MCF 10A (cell line): Measurements from ENCODE around the gene PTPN2. TPM values are rescaled to one million over a fixed set of nuclear protein-coding genes. Genes with fewer than 3 reads are reported as not detected.

ENCODE experiments used
- BruUV-seq: library from RNA; stranded (reverse); fragments of 400-500 nt; replicated peaks from 2 replicates; lab custom pipeline; 2021; lab: Mats Ljungman, UMichigan
- CTCF ChIA-PET: fragments of 300-600 bp; sonication (Branson Sonifier 250); formaldehyde crosslinking; extraction: SDS; loops from one replicate; lab custom pipeline; 2021; ENCODE audit warnings: antibody characterized with exemption, inconsistent platforms; lab: Yijun Ruan, JAX
- POLR2A ChIA-PET: fragments of 300-600, 350-650 bp; sonication (Branson Sonifier 250); formaldehyde crosslinking; extraction: SDS; loops from one replicate; lab custom pipeline; 2020; ENCODE audit warnings: antibody characterized with exemption, inconsistent platforms; lab: Yijun Ruan, JAX
- DNase-seq: peaks from one replicate; pipeline ENCODE4 v3.0.0-alpha.2; 2018; ENCODE audit not compliant: unreplicated experiment
- H3K27ac Mint-ChIP-seq: one replicate; pipeline ENCODE4 v1.8.0; 2022; ENCODE audit warnings: mild to moderate bottlenecking, low read depth, mixed read lengths; ENCODE audit not compliant: unreplicated experiment
- H3K27me3 Mint-ChIP-seq: one replicate; pipeline ENCODE4 v1.8.0; 2022; ENCODE audit warnings: mixed read lengths; ENCODE audit not compliant: insufficient read depth, unreplicated experiment
- H3K36me3 Mint-ChIP-seq: one replicate; pipeline ENCODE4 v1.8.0; 2022; ENCODE audit warnings: mild to moderate bottlenecking, moderate library complexity, mixed read lengths; ENCODE audit not compliant: insufficient read depth, unreplicated experiment
- H3K4me1 Mint-ChIP-seq: one replicate; pipeline ENCODE4 v1.8.0; 2022; ENCODE audit warnings: mixed read lengths; ENCODE audit not compliant: insufficient read depth, unreplicated experiment
- H3K4me3 Mint-ChIP-seq: one replicate; pipeline ENCODE4 v1.8.0; 2022; ENCODE audit warnings: mild to moderate bottlenecking, moderate library complexity, mixed read lengths; ENCODE audit not compliant: unreplicated experiment
- H3K9me3 Mint-ChIP-seq: one replicate; pipeline ENCODE4 v1.8.0; 2022; ENCODE audit warnings: mixed read lengths; ENCODE audit not compliant: unreplicated experiment
- CTCF ChIP-seq: fragments of 200-600 bp; IDR thresholded peaks from one replicate; pipeline ENCODE4 v1.8.0; 2022; ENCODE audit warnings: antibody characterized with exemption, mild to moderate bottlenecking; ENCODE audit not compliant: unreplicated experiment
- intact Hi-C: fragments of 100-400 bp; cut with micrococcal nuclease; formaldehyde crosslinking; loops from 2 replicates; pipeline ENCODE4 v1.14.1; 2022
- total RNA-seq: library from RNA; stranded (reverse); gene quantifications from 2 replicates; pipeline ENCODE4 v1.2.3, GENCODE V29; 2022

The PTPN2 gene
- total RNA-seq, 1 experiment from 2014 or later, result 75.2 TPM

DNA sequence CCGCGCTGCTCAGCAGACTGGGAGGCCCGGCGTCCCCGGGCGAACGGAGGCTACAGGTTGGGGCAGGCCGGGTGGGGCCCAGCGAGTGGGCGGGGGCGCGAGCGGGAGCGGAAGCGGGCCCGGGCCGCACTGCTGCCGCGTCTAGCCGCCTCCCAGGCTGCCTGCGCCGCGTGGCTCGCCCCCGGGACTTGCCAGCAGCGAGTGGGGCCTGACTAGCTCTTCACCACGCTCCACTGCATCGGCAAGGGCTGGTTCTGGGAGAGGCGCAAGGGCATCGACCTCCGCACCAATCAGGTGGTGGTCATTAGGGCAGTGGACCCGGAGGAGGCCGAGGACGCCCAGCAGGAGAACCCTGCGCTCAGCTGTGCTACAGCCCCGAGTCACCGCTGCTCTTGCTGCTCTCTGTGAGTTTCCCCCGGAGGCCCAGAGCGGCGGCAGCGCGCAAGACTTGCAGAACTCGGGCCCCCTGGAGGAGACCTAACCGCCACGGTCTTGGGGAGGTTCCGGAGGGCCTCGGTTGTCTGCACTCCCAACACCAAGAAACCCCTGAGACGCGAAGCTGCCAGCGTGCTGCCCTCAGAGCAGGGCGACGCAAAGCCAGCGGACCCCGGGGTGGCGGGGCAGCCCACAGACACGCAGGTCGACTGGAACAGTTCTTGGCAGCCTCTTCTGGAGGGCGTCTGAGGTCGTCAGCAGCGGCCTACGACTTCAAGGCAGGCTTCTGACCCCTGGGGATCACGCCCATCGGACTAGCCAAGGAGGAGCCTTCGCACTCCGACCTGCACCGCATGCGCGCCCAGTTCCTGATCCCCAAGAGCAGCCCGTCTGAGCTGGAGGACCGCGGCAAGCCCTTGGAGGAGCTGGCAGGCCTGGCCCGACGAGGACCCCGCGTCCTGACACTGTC is 27.2 kb upstream of the PTPN2 start:
- no peaks in the 10 kb centered on the region for H3K27me3 Mint-ChIP-seq
- CTCF ChIA-PET, result interaction anchor here (0.5 kb wide), 1 partner anchor 883 kb away, joined by 4 read pairs; no protein-coding TSS in a partner anchor
- no peak overlapping the region for H3K27ac Mint-ChIP-seq
- no TSS peak for BruUV-seq
- no peak for TF ChIP-seq CTCF
- H3K36me3 Mint-ChIP-seq, result peaks cover 6% of the 10 kb centered on the region
- no peak for DNase-seq
- H3K9me3 Mint-ChIP-seq, result no peaks in the 10 kb centered on the region
- POLR2A ChIA-PET, result no interaction called here
- H3K4me3 Mint-ChIP-seq, result no peak overlapping the region
- H3K4me1 Mint-ChIP-seq, result no peaks in the 10 kb centered on the region
- intact Hi-C loops, result no loop called here

DNA sequence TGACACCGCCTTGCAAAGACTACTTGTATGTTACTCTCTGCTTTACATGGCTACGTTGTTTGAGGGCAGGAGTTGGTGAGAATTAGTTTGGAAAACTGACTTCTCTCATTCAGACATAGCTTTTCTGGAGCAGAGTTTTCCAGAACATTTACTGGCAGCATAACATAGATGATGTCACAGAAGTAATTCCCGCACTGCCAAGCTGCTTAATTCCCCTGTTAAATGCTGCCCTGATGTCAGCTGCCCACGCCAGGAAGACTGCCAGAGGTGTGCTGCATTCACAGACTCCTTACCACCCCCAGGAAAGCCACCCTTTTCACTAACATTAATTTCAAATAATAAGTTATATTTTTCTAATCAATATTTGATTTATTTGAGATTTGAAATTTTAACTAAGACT is 24.7 kb upstream of the PTPN2 start:
- BruUV-seq, result no TSS peak
- no peak for TF ChIP-seq CTCF
- ChIA-PET POLR2A (no interaction called here), CTCF (interaction anchor here (1.3 to 1.7 kb wide), 2 partner anchors 15 to 26 kb away, joined by 3 to 7 read pairs; no protein-coding TSS in a partner anchor)
- DNase-seq, result no peak
- no peaks in the 10 kb centered on the region for H3K27me3 Mint-ChIP-seq
- intact Hi-C loops, result no loop called here
- no peak overlapping the region for H3K27ac Mint-ChIP-seq
- H3K4me1 Mint-ChIP-seq, result no peaks in the 10 kb centered on the region
- no peak overlapping the region for H3K4me3 Mint-ChIP-seq
- peaks cover 6% of the 10 kb centered on the region for H3K36me3 Mint-ChIP-seq
- no peaks in the 10 kb centered on the region for H3K9me3 Mint-ChIP-seq

- H3K27me3 Mint-ChIP-seq, result peaks cover 6% of the 10 kb centered on the region
- peaks cover 6% of the 10 kb centered on the region for H3K36me3 Mint-ChIP-seq
- no peak for TF ChIP-seq CTCF
- CTCF ChIA-PET, result interaction anchor here (1.3 to 1.7 kb wide), 3 partner anchors 9 to 180 kb away, joined by 3 to 7 read pairs (median 3); no protein-coding TSS in a partner anchor
- intact Hi-C loops, result no loop called here
- H3K4me3 Mint-ChIP-seq, result no peak overlapping the region
- no peaks in the 10 kb centered on the region for H3K9me3 Mint-ChIP-seq
- POLR2A ChIA-PET, result interaction anchor here (0.7 kb wide), 1 partner anchor 32 kb away, joined by 3 read pairs; no protein-coding TSS in a partner anchor
- no peak overlapping the region for H3K27ac Mint-ChIP-seq
- no peaks in the 10 kb centered on the region for H3K4me1 Mint-ChIP-seq
- no TSS peak for BruUV-seq
- DNase-seq, result peak; percentile 10
Observed at GRCh38 chr18:12907258-12907925, 23.4 kb upstream of the PTPN2 start.

DNA sequence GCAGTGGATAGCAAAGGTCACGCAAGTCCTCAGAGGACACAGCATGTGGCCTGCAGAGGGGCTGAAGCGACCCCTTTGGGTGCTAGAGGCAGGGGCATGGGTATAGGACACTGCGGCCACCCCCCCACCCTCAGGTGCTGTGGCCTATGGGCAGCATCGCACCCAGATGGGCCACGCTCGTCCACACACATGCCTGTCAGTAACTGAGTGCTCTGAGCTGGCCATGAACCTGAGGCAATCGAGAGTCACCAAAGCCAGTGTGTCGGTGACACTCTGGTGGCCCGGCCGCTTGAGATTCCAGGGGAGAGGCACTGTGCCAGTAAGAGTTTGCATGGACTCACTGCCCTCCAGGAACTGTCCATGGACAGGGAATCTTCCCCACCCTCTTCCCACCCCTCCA is 22.7 kb upstream of the PTPN2 start:
- intact Hi-C loops, result no loop called here
- CTCF ChIA-PET, result interaction anchor here (1.3 kb wide), 1 partner anchor 180 kb away, joined by 3 read pairs; no protein-coding TSS in a partner anchor
- Mint-ChIP-seq H3K4me1 (no peaks in the 10 kb centered on the region), H3K27me3 (peaks cover 10% of the 10 kb centered on the region), H3K36me3 (peaks cover 6% of the 10 kb centered on the region), H3K27ac (no peak overlapping the region), H3K9me3 (no peaks in the 10 kb centered on the region), H3K4me3 (no peak overlapping the region)
- POLR2A ChIA-PET, result no interaction called here
- no TSS peak for BruUV-seq
- DNase-seq, result no peak
- no peak for TF ChIP-seq CTCF
